BJ (cell line): ENCODE measurements around the gene GRIN3A. TPM values are rescaled to one million over a fixed set of nuclear protein-coding genes. Genes with fewer than 3 reads are reported as not detected.

Experiments
- CTCF ChIA-PET: fragments of 350-600 bp; formaldehyde crosslinking; extraction: SDS; loops from one replicate; lab custom pipeline; 2021; ENCODE audit warnings: antibody characterized with exemption, inconsistent platforms; lab: Yijun Ruan, JAX
- POLR2A ChIA-PET: fragments of 300-600 bp; sonication (Branson Sonifier 250); formaldehyde crosslinking; extraction: SDS; loops from one replicate; lab custom pipeline; 2021; ENCODE audit warnings: antibody characterized with exemption; lab: Charles Lee
- DNase-seq: peaks from one replicate; pipeline ENCODE4 v3.0.0-alpha.2; 2011; ENCODE audit warnings: low read depth
- H3K27me3 ChIP-seq: 2 replicates; pipeline ENCODE4 v1.6.0; 2011; ENCODE audit warnings: low read length; ENCODE audit not compliant: control insufficient read depth, insufficient read depth
- H3K36me3 ChIP-seq: 2 replicates; pipeline ENCODE4 v1.5.1; 2011; ENCODE audit warnings: low read length; ENCODE audit not compliant: control insufficient read depth, insufficient read depth
- H3K4me3 ChIP-seq: 2 replicates; pipeline ENCODE4 v1.5.1; 2011; ENCODE audit warnings: low read depth, mild to moderate bottlenecking, control low read depth, low read length
- CTCF ChIP-seq: IDR thresholded peaks from 2 replicates; pipeline ENCODE4 v1.5.1; 2011; ENCODE audit warnings: low read depth, mild to moderate bottlenecking, control low read depth, inconsistent platforms, low read length, moderate library complexity; ENCODE audit not compliant: insufficient read depth
- polyA minus RNA-seq: library from RNA; depleted of rRNA, polyadenylated mRNA; stranded (reverse); fragments of >200 nt; gene quantifications from 2 replicates; pipeline ENCODE4 v1.2.3, GENCODE V29; 2011; rRNA and poly(A)+ RNA removed
- polyA plus RNA-seq: library from polyadenylated mRNA; depleted of rRNA; stranded (reverse); fragments of >200 nt; gene quantifications from 2 replicates; pipeline ENCODE4 v1.2.3, GENCODE V29; 2011; rRNA removed

GRIN3A gene
- polyA plus RNA-seq (not detected in 2 replicates), polyA minus RNA-seq (0.05 TPM in 1 of 2 replicates, not detected in the other)

- no peak for DNase-seq
Observed at GRCh38 chr9:101738566-101739183, at the start of gene GRIN3A. Gene GRIN3A, minus strand, starts transcription at chr9:101738647. Its CDS starts 668 bp downstream, at chr9:101737979.

GRCh38 chr9:101787891-101788290 is 49.4 kb upstream of the GRIN3A start:
- POLR2A ChIA-PET, result no interaction called here
- CTCF ChIA-PET, result no interaction called here
- Histone ChIP-seq H3K36me3 (no peaks in the 10 kb centered on the region), H3K4me3 (no peak overlapping the region), H3K27me3 (no peaks in the 10 kb centered on the region)
- no peak for DNase-seq
- TF ChIP-seq CTCF, result no peak

More at GRCh38 chr9:101738566-101739183, at the start of gene GRIN3A:
- Histone ChIP-seq H3K36me3 (no peaks in the 10 kb centered on the region), H3K4me3 (no peak within 1 kb of the TSS), H3K27me3 (peaks cover 14% of the 10 kb centered on the region)
- TF ChIP-seq CTCF, result no peak
- ChIA-PET CTCF (interaction anchor here (0.7 to 0.9 kb wide), 2 partner anchors 14 to 129 kb away, joined by 3 to 4 read pairs; no protein-coding TSS in a partner anchor), POLR2A (no interaction called here)

GRCh38 chr9:101778332-101778731 is 39.9 kb upstream of the GRIN3A start:
- no peak for DNase-seq
- POLR2A ChIA-PET, result no interaction called here
- CTCF ChIA-PET, result no interaction called here
- Histone ChIP-seq H3K27me3 (no peaks in the 10 kb centered on the region), H3K36me3 (no peaks in the 10 kb centered on the region), H3K4me3 (no peak overlapping the region)
- no peak for TF ChIP-seq CTCF

- POLR2A ChIA-PET, result no interaction called here
- TF ChIP-seq CTCF, result no peak
- H3K4me3 ChIP-seq, result no peak overlapping the region
- DNase-seq, result no peak
- CTCF ChIA-PET, result no interaction called here
- no peaks in the 10 kb centered on the region for H3K36me3 ChIP-seq
- H3K27me3 ChIP-seq, result no peaks in the 10 kb centered on the region
Observed at GRCh38 chr9:101764472-101764871, 26.0 kb upstream of the GRIN3A start.

- no peak for TF ChIP-seq CTCF
- DNase-seq, result no peak
- ChIA-PET CTCF (no interaction called here), POLR2A (no interaction called here)
- Histone ChIP-seq H3K36me3 (no peaks in the 10 kb centered on the region), H3K4me3 (no peak overlapping the region), H3K27me3 (no peaks in the 10 kb centered on the region)
Observed at GRCh38 chr9:101758304-101758930, 20.0 kb upstream of the GRIN3A start.
